GM23338 (cell line): ENCODE data around the gene ZDBF2. TPM values are rescaled to one million over a fixed set of nuclear protein-coding genes. Genes with fewer than 3 reads are reported as not detected.

Experiments used
- ATAC-seq: fragments of 200-7000 bp; cut with Tn5 transposase; 3 replicates; pipeline ENCODE4 v1.9.1; 2020
- DNase-seq: peaks from one replicate; pipeline ENCODE4 v3.0.0-alpha.2; 2015; ENCODE audit warnings: low spot score
- H2AFZ ChIP-seq: fragments of 200-600 bp; sonication (generic); 2 replicates; pipeline ENCODE4 v1.8.0; 2016; ENCODE audit warnings: antibody characterized with exemption, mild to moderate bottlenecking, moderate library complexity
- H3F3A ChIP-seq: fragments of 200-600 bp; sonication (generic); replicated peaks from 2 replicates; pipeline ENCODE4 v1.8.0; 2017; ENCODE audit warnings: antibody characterized with exemption, mixed run types, low read depth
- H3K27ac ChIP-seq: fragments of 200-600 bp; sonication (generic); 2 replicates; pipeline ENCODE4 v1.6.1; 2016; ENCODE audit warnings: low read depth
- H3K27me3 ChIP-seq: fragments of 200-600 bp; sonication (generic); 2 replicates; pipeline ENCODE4 v1.8.0; 2016; ENCODE audit warnings: mild to moderate bottlenecking, mixed run types, moderate library complexity; ENCODE audit not compliant: insufficient read depth
- H3K36me3 ChIP-seq: fragments of 200-600 bp; sonication (generic); 2 replicates; pipeline ENCODE4 v1.8.0; 2016; ENCODE audit warnings: mild to moderate bottlenecking; ENCODE audit not compliant: insufficient read depth
- H3K4me1 ChIP-seq: fragments of 200-600 bp; sonication (generic); 2 replicates; pipeline ENCODE4 v1.8.0; 2016; ENCODE audit warnings: mild to moderate bottlenecking, moderate library complexity; ENCODE audit not compliant: insufficient read depth
- H3K4me2 ChIP-seq: fragments of 200-600 bp; sonication (generic); 2 replicates; pipeline ENCODE4 v1.7.1; 2017; ENCODE audit warnings: mixed run types
- H3K4me3 ChIP-seq: fragments of 200-600 bp; sonication (generic); 2 replicates; pipeline ENCODE4 v1.6.1; 2016; ENCODE audit warnings: mixed run types
- H3K79me2 ChIP-seq: fragments of 200-600 bp; sonication (generic); replicated peaks from 2 replicates; pipeline ENCODE4 v1.8.0; 2017; ENCODE audit warnings: mild to moderate bottlenecking; ENCODE audit not compliant: insufficient read depth
- H3K9me2 ChIP-seq: fragments of 200-600 bp; sonication (generic); 2 replicates; pipeline ENCODE4 v1.8.0; 2017; ENCODE audit not compliant: insufficient read depth
- H4K20me1 ChIP-seq: fragments of 200-600 bp; sonication (generic); replicated peaks from 2 replicates; pipeline ENCODE4 v1.8.0; 2017; ENCODE audit warnings: mild to moderate bottlenecking; ENCODE audit not compliant: insufficient read depth
- H3K27ac Mint-ChIP-seq: 2 replicates; pipeline ENCODE4 v1.8.0; 2020; ENCODE audit warnings: inconsistent platforms, mild to moderate bottlenecking, moderate library complexity, mixed read lengths
- H3K27me3 Mint-ChIP-seq: 3 replicates; pipeline ENCODE4 v1.8.0; 2022; ENCODE audit warnings: low read depth, mild to moderate bottlenecking, moderate library complexity, mixed read lengths, inconsistent platforms; ENCODE audit not compliant: insufficient read depth, poor library complexity
- H3K36me3 Mint-ChIP-seq: 3 replicates; pipeline ENCODE4 v1.8.0; 2021; ENCODE audit warnings: low read depth, mild to moderate bottlenecking, inconsistent platforms, moderate library complexity, mixed read lengths
- H3K4me1 Mint-ChIP-seq: 3 replicates; pipeline ENCODE4 v1.8.0; 2020; ENCODE audit warnings: mild to moderate bottlenecking, inconsistent platforms, mixed read lengths
- H3K4me3 Mint-ChIP-seq: 3 replicates; pipeline ENCODE4 v1.8.0; 2021; ENCODE audit warnings: moderate library complexity, mild to moderate bottlenecking, inconsistent platforms, mixed read lengths
- H3K9me3 Mint-ChIP-seq: 3 replicates; pipeline ENCODE4 v1.8.0; 2020; ENCODE audit warnings: moderate library complexity, mild to moderate bottlenecking, inconsistent platforms, mixed read lengths
- CREB1 ChIP-seq: fragments of 250-450 bp; sonication (Bioruptor Pico); IDR thresholded peaks from 2 replicates; pipeline ENCODE4 v1.5.0; 2020; ENCODE audit warnings: low read depth, mild to moderate bottlenecking, moderate library complexity
- CTCF ChIP-seq, 2 experiments: fragments of 200-600 bp in 1 of 2; sonication (generic) in 1 of 2; conservative IDR thresholded peaks; 2 replicates each; pipeline versions ENCODE4 v1.5.1 to v1.6.1; 2016 to 2017; ENCODE audit warnings: antibody characterized with exemption in 2 of 2, low read depth in 2 of 2, mild to moderate bottlenecking in 2 of 2, moderate library complexity in 1 of 2
- EZH2 ChIP-seq: fragments of 200-600 bp; sonication (generic); IDR thresholded peaks from one replicate; pipeline ENCODE4 v1.8.0; 2017; ENCODE audit warnings: antibody characterized with exemption, mild to moderate bottlenecking, low read depth; ENCODE audit not compliant: unreplicated experiment
- EZH2phosphoT487 ChIP-seq: fragments of 200-600 bp; sonication (generic); IDR thresholded peaks from one replicate; pipeline ENCODE4 v1.8.1; 2018; ENCODE audit warnings: antibody characterized with exemption; ENCODE audit not compliant: unreplicated experiment
- JUNB ChIP-seq: IDR thresholded peaks from one replicate; pipeline ENCODE4 v1.6.1; 2016; ENCODE audit warnings: antibody characterized with exemption; ENCODE audit not compliant: unreplicated experiment
- NANOG ChIP-seq: IDR thresholded peaks from 2 replicates; pipeline ENCODE4 v1.6.1; 2016; ENCODE audit warnings: antibody characterized with exemption, borderline replicate concordance
- POLR2AphosphoS5 ChIP-seq: IDR thresholded peaks from 2 replicates; pipeline ENCODE4 v1.6.1; 2016; ENCODE audit warnings: antibody characterized with exemption, low read depth
- STAT1 ChIP-seq: IDR thresholded peaks from one replicate; pipeline ENCODE4 v1.6.1; 2016; ENCODE audit warnings: antibody characterized with exemption; ENCODE audit not compliant: unreplicated experiment
- ZNF331 ChIP-seq: fragments of 250-450 bp; sonication (Bioruptor Pico); IDR thresholded peaks from 2 replicates; pipeline ENCODE4 v1.5.0; 2020; ENCODE audit warnings: low read depth, mild to moderate bottlenecking, moderate library complexity
- polyA plus RNA-seq: library from polyadenylated mRNA; unstranded; fragments of >200 nt; fragmentation: Nextera tagmentation; extraction: Ambion mirVana; gene quantifications from 2 replicates; pipeline ENCODE4 v1.2.1, GENCODE V29; 2016
- total RNA-seq: library from RNA; depleted of rRNA; stranded (reverse); fragments of >200 nt; shearing (Covaris generic); gene quantifications from 2 replicates; pipeline ENCODE4 v1.2.3, GENCODE V29; 2014
- TF ChIP-seq, protein P1 (sequence below): fragments of 250-450 bp; sonication (Bioruptor Pico); IDR thresholded peaks from 2 replicates; pipeline ENCODE4 v1.5.0; 2020; ENCODE audit warnings: mild to moderate bottlenecking, moderate library complexity
- TF ChIP-seq, protein P2 (sequence below): IDR thresholded peaks from 2 replicates; pipeline ENCODE4 v1.6.1; 2016; ENCODE audit warnings: antibody characterized with exemption

The ZDBF2 gene
- total and polyA plus RNA-seq, 2 experiments from 2014 or later: 7.6 to 41.1 TPM

- TF ChIP-seq, protein P1, sequence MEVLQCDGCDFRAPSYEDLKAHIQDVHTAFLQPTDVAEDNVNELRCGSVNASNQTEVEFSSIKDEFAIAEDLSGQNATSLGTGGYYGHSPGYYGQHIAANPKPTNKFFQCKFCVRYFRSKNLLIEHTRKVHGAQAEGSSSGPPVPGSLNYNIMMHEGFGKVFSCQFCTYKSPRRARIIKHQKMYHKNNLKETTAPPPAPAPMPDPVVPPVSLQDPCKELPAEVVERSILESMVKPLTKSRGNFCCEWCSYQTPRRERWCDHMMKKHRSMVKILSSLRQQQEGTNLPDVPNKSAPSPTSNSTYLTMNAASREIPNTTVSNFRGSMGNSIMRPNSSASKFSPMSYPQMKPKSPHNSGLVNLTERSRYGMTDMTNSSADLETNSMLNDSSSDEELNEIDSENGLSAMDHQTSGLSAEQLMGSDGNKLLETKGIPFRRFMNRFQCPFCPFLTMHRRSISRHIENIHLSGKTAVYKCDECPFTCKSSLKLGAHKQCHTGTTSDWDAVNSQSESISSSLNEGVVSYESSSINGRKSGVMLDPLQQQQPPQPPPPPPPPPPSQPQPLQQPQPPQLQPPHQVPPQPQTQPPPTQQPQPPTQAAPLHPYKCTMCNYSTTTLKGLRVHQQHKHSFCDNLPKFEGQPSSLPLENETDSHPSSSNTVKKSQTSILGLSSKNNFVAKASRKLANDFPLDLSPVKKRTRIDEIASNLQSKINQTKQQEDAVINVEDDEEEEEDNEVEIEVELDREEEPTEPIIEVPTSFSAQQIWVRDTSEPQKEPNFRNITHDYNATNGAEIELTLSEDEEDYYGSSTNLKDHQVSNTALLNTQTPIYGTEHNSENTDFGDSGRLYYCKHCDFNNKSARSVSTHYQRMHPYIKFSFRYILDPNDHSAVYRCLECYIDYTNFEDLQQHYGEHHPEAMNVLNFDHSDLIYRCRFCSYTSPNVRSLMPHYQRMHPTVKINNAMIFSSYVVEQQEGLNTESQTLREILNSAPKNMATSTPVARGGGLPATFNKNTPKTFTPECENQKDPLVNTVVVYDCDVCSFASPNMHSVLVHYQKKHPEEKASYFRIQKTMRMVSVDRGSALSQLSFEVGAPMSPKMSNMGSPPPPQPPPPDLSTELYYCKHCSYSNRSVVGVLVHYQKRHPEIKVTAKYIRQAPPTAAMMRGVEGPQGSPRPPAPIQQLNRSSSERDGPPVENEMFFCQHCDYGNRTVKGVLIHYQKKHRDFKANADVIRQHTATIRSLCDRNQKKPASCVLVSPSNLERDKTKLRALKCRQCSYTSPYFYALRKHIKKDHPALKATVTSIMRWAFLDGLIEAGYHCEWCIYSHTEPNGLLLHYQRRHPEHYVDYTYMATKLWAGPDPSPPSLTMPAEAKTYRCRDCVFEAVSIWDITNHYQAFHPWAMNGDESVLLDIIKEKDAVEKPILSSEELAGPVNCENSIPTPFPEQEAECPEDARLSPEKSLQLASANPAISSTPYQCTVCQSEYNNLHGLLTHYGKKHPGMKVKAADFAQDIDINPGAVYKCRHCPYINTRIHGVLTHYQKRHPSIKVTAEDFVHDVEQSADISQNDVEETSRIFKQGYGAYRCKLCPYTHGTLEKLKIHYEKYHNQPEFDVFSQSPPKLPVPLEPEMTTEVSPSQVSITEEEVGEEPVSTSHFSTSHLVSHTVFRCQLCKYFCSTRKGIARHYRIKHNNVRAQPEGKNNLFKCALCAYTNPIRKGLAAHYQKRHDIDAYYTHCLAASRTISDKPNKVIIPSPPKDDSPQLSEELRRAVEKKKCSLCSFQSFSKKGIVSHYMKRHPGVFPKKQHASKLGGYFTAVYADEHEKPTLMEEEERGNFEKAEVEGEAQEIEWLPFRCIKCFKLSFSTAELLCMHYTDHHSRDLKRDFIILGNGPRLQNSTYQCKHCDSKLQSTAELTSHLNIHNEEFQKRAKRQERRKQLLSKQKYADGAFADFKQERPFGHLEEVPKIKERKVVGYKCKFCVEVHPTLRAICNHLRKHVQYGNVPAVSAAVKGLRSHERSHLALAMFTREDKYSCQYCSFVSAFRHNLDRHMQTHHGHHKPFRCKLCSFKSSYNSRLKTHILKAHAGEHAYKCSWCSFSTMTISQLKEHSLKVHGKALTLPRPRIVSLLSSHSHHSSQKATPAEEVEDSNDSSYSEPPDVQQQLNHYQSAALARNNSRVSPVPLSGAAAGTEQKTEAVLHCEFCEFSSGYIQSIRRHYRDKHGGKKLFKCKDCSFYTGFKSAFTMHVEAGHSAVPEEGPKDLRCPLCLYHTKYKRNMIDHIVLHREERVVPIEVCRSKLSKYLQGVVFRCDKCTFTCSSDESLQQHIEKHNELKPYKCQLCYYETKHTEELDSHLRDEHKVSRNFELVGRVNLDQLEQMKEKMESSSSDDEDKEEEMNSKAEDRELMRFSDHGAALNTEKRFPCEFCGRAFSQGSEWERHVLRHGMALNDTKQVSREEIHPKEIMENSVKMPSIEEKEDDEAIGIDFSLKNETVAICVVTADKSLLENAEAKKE (CRISPR knock-in tag): no peak
- no peak for TF ChIP-seq EZH2
- no peak for TF ChIP-seq CREB1 (CRISPR knock-in tag)
- TF ChIP-seq NANOG: no peak
These were observed 34.1 kb upstream of the ZDBF2 start (continued) for GRCh38 chr2:206240327-206240726.

GRCh38 chr2:206241736-206242135 lies 32.7 kb upstream of the ZDBF2 start:
- H3K4me2 ChIP-seq: no peak overlapping the region
- H2AFZ ChIP-seq: no peak overlapping the region
- DNase-seq (no peak), ATAC-seq (no peak)
- no peak overlapping the region for H3K27ac ChIP-seq
- Mint-ChIP-seq H3K9me3 (peaks cover 9% of the 10 kb centered on the region; the same call in 2 of the 3 replicates), H3K4me3 (no peak overlapping the region), H3K4me1 (no peaks in the 10 kb centered on the region), H3K27me3 (peaks cover 5% of the 10 kb centered on the region), H3K36me3 (peaks cover 6% of the 10 kb centered on the region; the same call in 1 of the 3 replicates), H3K27ac (no peak overlapping the region)
- H3K79me2 ChIP-seq: no peaks in the 10 kb centered on the region
- no peaks in the 10 kb centered on the region for H3K36me3 ChIP-seq
- no peak overlapping the region for H3K4me3 ChIP-seq
- H3K27me3 ChIP-seq: no peaks in the 10 kb centered on the region
- no peaks in the 10 kb centered on the region for H3F3A ChIP-seq
- no peaks in the 10 kb centered on the region for H3K4me1 ChIP-seq
- H4K20me1 ChIP-seq: no peaks in the 10 kb centered on the region
- no peaks in the 10 kb centered on the region for H3K9me2 ChIP-seq
- no peak for TF ChIP-seq EZH2phosphoT487
- no peak for TF ChIP-seq EZH2
- no peak for TF ChIP-seq CTCF (conservative IDR thresholded peaks at IDR 0.05; ENCODE audit: low read depth in 2 of 2)
- TF ChIP-seq CREB1 (CRISPR knock-in tag): no peak
- TF ChIP-seq, protein P2, sequence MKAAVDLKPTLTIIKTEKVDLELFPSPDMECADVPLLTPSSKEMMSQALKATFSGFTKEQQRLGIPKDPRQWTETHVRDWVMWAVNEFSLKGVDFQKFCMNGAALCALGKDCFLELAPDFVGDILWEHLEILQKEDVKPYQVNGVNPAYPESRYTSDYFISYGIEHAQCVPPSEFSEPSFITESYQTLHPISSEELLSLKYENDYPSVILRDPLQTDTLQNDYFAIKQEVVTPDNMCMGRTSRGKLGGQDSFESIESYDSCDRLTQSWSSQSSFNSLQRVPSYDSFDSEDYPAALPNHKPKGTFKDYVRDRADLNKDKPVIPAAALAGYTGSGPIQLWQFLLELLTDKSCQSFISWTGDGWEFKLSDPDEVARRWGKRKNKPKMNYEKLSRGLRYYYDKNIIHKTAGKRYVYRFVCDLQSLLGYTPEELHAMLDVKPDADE: no peak
- TF ChIP-seq POLR2AphosphoS5: no peak
- no peak for TF ChIP-seq JUNB
- no peak for TF ChIP-seq ZNF331 (CRISPR knock-in tag)
- no peak for TF ChIP-seq NANOG
- TF ChIP-seq STAT1: no peak
